GM12874 (cell line): Measurements from ENCODE around the gene CACNA2D4.

Experiments used
- CTCF ChIP-seq: IDR thresholded peaks from 2 replicates; pipeline ENCODE4 v1.5.1; 2011; ENCODE audit warnings: low read depth, mild to moderate bottlenecking, control low read depth, low read length, moderate library complexity; ENCODE audit not compliant: insufficient read depth

Gene CACNA2D4

GRCh38 chr12:1790444-1790843 is 128.0 kb downstream of the CACNA2D4 start:
- TF ChIP-seq CTCF: no peak

DNA sequence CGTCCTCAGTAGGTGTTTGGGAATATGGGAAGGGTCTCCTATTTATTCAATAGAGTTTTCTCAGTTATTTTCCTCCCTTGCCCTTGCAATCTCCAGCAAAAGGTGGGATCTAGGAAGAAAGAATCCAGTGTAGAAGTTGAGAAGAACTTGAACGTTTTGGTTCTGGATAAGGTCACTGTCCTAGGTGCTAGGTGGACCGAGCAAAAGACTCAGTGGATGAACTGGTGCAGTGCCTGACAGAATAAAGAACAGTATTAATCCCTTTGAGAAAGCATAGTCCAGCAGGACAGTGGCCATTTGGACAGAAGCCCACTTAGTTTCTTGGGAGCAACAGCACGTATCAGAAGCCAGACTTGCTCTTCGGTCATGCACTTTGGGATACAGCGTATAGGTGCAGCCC is 130.7 kb downstream of the CACNA2D4 start:
- no peak for TF ChIP-seq CTCF

DNA sequence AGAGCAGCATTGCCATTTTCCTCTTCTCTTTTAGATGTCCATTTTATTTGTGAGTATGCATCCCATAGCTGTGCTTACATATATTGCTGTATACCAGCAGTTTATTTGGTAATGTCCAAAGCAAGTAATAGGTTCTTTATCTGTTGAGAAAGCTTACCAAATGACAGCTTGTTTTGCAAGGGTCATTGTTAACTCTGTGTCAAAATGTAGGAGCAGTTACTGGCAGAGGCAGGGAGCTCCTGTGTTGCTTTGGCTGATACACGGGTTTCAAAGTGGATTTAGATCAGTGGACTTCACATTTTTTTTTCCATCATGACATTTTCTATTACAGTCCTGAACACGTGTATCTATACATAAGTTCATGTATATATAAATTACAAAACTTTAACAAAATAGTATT is 136.2 kb downstream of the CACNA2D4 start:
- TF ChIP-seq CTCF: no peak

GRCh38 chr12:1781772-1782171 is 136.7 kb downstream of the CACNA2D4 start:
- no peak for TF ChIP-seq CTCF

DNA sequence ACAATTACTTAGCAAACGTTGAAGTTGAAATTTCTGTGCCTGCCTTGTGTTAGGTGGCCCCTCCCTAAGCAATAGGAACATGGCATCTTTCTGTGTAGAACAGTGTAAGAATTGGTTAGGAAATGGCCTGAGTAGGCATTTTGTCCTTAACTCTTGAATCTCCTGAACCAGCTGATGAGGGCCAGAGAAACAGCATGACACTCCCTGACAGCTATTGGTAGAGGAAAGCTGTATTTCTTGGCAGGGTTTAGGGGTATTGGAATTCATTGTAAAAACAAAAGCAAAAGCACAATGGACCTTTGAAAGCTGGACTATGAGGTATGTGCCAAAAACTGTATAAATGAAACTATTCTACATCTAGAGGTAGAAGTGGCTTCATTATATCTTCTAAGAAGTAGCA is 138.7 kb downstream of the CACNA2D4 start:
- TF ChIP-seq CTCF: no peak

GRCh38 chr12:1778911-1779310 is 139.5 kb downstream of the CACNA2D4 start:
- no peak for TF ChIP-seq CTCF

DNA sequence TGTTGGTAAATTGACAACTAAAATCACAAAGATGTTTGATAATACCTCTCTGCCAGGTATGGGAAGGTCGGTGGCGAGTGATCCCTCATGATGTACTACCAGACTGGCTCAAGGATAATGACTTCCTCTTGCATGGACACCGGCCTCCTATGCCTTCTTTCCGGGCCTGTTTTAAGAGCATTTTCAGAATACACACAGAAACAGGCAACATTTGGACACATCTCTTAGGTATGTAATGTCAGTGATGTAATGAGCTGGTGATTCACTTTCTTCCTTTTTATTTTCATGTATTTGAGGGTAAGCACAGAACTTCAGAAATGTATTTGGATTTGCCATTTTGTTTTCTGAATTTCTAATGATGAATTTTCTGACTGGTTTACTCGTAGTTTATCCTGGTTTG is 140.7 kb downstream of the CACNA2D4 start:
- TF ChIP-seq CTCF: no peak
